DND-41 (cell line): Measurements from ENCODE around the gene RRP8.

Source experiments
- ATAC-seq: fragments of 200-7000 bp; cut with Tn5 transposase; 3 replicates; pipeline ENCODE4 v1.9.1; 2021; ENCODE audit warnings: low read depth; ENCODE audit not compliant: insufficient read depth
- DNase-seq: peaks from one replicate; pipeline ENCODE4 v3.0.0-alpha.2; 2020
- H2AFZ ChIP-seq: 2 replicates; pipeline ENCODE4 v1.6.0; 2012; ENCODE audit warnings: low read depth, low read length
- H3K27ac ChIP-seq: 2 replicates; pipeline ENCODE4 v1.5.1; 2012; ENCODE audit warnings: low read length, inconsistent platforms
- H3K27me3 ChIP-seq: fragments of 200-600 bp; sonication (generic); 2 replicates; pipeline ENCODE4 v1.6.0; 2012; ENCODE audit warnings: low read length, mild to moderate bottlenecking, inconsistent platforms; ENCODE audit not compliant: insufficient read depth, poor library complexity
- H3K36me3 ChIP-seq: 2 replicates; pipeline ENCODE4 v1.5.1; 2012; ENCODE audit warnings: low read length, inconsistent platforms; ENCODE audit not compliant: insufficient read depth
- H3K4me1 ChIP-seq: 2 replicates; pipeline ENCODE4 v1.5.1; 2012; ENCODE audit warnings: mild to moderate bottlenecking, low read length; ENCODE audit not compliant: insufficient read depth
- H3K4me2 ChIP-seq: 2 replicates; pipeline ENCODE4 v1.6.0; 2012; ENCODE audit warnings: mild to moderate bottlenecking, moderate library complexity, low read length, inconsistent platforms; ENCODE audit not compliant: insufficient read depth
- H3K4me3 ChIP-seq, 2 experiments: fragments of 200-600 bp in 1 of 2; shearing (Covaris generic) in 1 of 2; 2 replicates each; pipeline ENCODE4 v1.5.1; 2012 to 2016; ENCODE audit warnings: inconsistent platforms in 2 of 2, low read length in 2 of 2, mild to moderate bottlenecking in 2 of 2, low read depth in 1 of 2, moderate library complexity in 1 of 2
- H3K79me2 ChIP-seq: 2 replicates; pipeline ENCODE4 v1.6.0; 2012; ENCODE audit warnings: low read length, inconsistent platforms; ENCODE audit not compliant: insufficient read depth
- H3K9ac ChIP-seq: 2 replicates; pipeline ENCODE4 v1.6.0; 2012; ENCODE audit warnings: low read depth, mild to moderate bottlenecking, inconsistent platforms, low read length, moderate library complexity
- H3K9me3 ChIP-seq: 2 replicates; pipeline ENCODE4 v1.5.1; 2012; ENCODE audit warnings: low read length, moderate library complexity, mild to moderate bottlenecking, inconsistent platforms; ENCODE audit not compliant: insufficient read depth, severe bottlenecking
- H4K20me1 ChIP-seq: 2 replicates; pipeline ENCODE4 v1.6.0; 2012; ENCODE audit warnings: low read length; ENCODE audit not compliant: insufficient read depth
- CTCF ChIP-seq: IDR thresholded peaks from 2 replicates; pipeline ENCODE4 v1.5.1; 2012; ENCODE audit warnings: borderline replicate concordance, low read length, moderate library complexity, mild to moderate bottlenecking; ENCODE audit not compliant: poor library complexity, severe bottlenecking; ENCODE audit errors: extremely low read depth
- EZH2 ChIP-seq: IDR thresholded peaks from 3 replicates; pipeline ENCODE4 v1.6.1; 2012; ENCODE audit warnings: borderline replicate concordance, low read depth, mild to moderate bottlenecking, moderate library complexity, low read length, inconsistent platforms; ENCODE audit not compliant: severe bottlenecking

Gene RRP8

GRCh38 chr11:6637871-6638270 lies 34.5 kb upstream of the RRP8 start:
- Histone ChIP-seq H3K79me2 (no peaks in the 10 kb centered on the region), H3K27ac (no peak overlapping the region), H3K9me3 (no peaks in the 10 kb centered on the region), H3K4me3 (no peak overlapping the region), H3K9ac (no peak overlapping the region), H2AFZ (no peak overlapping the region), H3K36me3 (no peaks in the 10 kb centered on the region), H3K4me1 (no peaks in the 10 kb centered on the region), H3K27me3 (no peaks in the 10 kb centered on the region), H4K20me1 (no peaks in the 10 kb centered on the region), H3K4me2 (no peak overlapping the region)
- TF ChIP-seq CTCF (no peak), EZH2 (no peak)
- ATAC-seq (no peak), DNase-seq (no peak)

- ATAC-seq, result no peak
- no peak overlapping the region for H3K4me2 ChIP-seq
- H3K27me3 ChIP-seq, result no peaks in the 10 kb centered on the region
- H3K9ac ChIP-seq, result no peak overlapping the region
- H4K20me1 ChIP-seq, result no peaks in the 10 kb centered on the region
- H3K4me1 ChIP-seq, result no peaks in the 10 kb centered on the region
- H3K4me3 ChIP-seq, result no peak overlapping the region
- no peak overlapping the region for H2AFZ ChIP-seq
- TF ChIP-seq CTCF (no peak), EZH2 (no peak)
- H3K9me3 ChIP-seq, result no peaks in the 10 kb centered on the region
- no peaks in the 10 kb centered on the region for H3K79me2 ChIP-seq
- no peak overlapping the region for H3K27ac ChIP-seq
- no peak for DNase-seq
- H3K36me3 ChIP-seq, result no peaks in the 10 kb centered on the region
These were observed 33.1 kb upstream of the RRP8 start for GRCh38 chr11:6636480-6636879.

GRCh38 chr11:6635082-6635932 lies 31.9 kb upstream of the RRP8 start:
- ATAC-seq (no peak), DNase-seq (no peak)
- Histone ChIP-seq H3K4me2 (no peak overlapping the region), H3K9ac (no peak overlapping the region), H3K4me1 (no peaks in the 10 kb centered on the region), H3K4me3 (no peak overlapping the region), H3K27me3 (no peaks in the 10 kb centered on the region), H3K79me2 (no peaks in the 10 kb centered on the region), H3K9me3 (no peaks in the 10 kb centered on the region), H3K36me3 (no peaks in the 10 kb centered on the region), H2AFZ (no peak overlapping the region), H3K27ac (no peak overlapping the region), H4K20me1 (no peaks in the 10 kb centered on the region)
- TF ChIP-seq EZH2 (no peak), CTCF (no peak)
